HFF-Myc (cell line): ENCODE data around the gene CNTNAP3.
"Not testable (repeated sequence)": the region's sequence is repeated elsewhere in the genome, so short reads cannot be mapped to it uniquely, and the experiment has no call there.

Experiments used
- DNase-seq: peaks from one replicate; pipeline ENCODE4 v3.0.0-alpha.2; 2011; ENCODE audit warnings: low read depth; ENCODE audit errors: extremely low read depth
- H3K4me3 ChIP-seq: replicated peaks from 2 replicates; pipeline ENCODE4 v1.5.1; 2011; ENCODE audit warnings: low read depth, mild to moderate bottlenecking, control low read depth, low read length

Gene CNTNAP3

DNA sequence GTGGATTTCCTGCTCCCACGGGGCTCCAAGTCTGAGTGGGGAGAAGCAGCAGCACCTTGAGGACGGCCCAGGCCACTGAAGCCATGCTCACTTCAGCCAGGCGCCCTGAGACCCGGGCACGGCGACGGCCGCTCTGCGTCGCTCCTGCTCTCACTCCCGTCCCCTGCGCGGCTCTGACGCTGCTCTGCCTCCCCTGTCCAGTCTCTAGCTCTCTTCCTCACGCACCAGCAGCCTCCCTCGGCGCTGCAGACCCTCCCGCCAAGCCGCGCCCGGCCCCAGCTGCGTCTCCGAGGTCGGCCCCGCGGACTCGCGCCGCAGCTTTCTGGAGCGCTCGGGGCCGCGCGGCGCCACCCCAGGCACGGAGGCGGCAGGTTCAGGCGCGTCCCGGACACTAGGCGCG lies at the start of gene CNTNAP3:
Gene CNTNAP3, minus strand, starts transcription at position 188 of the 400 bp plus-strand sequence. Its CDS starts 103 bp downstream, at position 85.
- not testable (repeated sequence) for H3K4me3 ChIP-seq, DNase-seq

DNA sequence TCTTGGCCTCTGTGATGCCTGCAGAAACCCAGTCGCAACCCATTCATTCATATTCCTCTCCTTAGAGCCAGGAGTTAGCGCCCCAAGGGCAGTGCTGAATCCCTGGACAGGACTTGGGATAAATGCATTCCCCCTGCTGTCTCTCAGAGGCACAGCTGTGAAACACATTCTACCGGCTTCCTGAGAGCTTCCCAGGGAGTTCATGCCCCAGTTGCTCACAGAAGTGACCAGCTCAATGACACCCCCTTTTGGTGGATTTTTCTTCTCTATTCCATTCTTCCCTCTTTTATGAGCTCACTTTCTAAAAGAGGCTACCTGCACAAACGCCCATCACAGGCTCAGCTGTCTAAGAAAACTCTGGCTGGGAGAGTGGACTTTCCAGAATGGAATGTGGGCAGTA lies 8.0 kb downstream of the CNTNAP3 start:
- H3K4me3 ChIP-seq, DNase-seq: not testable (repeated sequence)

DNA sequence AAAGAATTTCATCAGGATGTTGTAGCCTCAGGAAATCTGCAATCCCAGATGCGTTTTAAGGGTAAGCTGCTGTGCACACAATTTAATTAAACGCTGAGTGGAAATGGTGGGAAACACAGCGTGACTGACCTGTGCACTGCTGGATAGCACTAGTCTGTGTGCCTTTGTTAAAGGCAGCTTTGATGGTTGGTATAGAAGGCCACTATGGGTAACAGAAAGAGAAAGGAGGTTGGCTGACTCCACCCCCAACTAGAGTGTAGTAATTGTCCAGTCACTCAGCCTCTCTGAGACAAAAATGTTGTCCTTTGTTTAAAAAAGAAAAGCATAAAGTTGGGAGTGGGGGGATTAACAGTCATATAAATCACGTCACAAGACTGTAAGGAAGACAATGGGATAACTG lies 45.5 kb downstream of the CNTNAP3 start:
- DNase-seq, H3K4me3 ChIP-seq: not testable (repeated sequence)

DNA sequence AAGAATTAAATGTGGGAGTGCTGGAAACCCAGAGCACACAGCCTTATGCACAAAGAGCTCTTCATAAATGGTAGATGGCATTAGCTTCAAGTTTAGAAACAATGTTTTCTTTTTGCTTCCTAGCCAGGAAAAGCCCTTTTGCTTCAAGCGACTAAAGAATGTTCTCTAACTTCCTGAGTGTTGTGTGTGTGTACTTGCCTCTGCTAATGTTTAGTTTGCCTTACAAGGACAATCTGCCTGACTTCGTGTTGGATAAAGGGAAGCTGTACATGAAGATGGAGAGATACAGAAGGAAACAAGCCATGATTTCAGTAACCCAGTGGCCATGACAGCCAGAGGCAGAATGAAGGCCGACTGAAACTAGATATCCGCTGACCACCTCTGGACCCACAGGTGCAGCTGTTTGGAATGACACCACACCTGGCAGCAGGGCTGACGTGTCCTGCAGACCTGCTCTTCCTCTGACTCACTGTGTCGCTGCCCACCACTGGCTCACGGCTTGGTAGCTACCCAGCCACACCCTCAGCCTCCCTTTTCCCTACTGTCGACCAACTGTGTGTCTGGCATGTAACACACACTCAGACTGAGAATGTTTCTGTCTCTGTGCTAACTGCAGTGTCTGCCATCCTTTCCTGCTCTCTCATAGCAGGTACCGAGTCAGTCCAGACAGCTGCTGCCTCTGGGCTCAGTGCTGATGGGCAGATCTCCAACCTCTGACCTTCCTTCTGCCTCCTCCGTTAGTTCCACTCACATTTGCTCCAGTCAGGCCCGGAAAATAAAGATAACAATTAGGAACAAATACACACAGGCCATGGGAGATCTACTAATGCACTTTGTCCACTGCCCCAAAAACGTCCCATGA lies 55.6 kb downstream of the CNTNAP3 start:
- not testable (repeated sequence) for H3K4me3 ChIP-seq, DNase-seq

DNA sequence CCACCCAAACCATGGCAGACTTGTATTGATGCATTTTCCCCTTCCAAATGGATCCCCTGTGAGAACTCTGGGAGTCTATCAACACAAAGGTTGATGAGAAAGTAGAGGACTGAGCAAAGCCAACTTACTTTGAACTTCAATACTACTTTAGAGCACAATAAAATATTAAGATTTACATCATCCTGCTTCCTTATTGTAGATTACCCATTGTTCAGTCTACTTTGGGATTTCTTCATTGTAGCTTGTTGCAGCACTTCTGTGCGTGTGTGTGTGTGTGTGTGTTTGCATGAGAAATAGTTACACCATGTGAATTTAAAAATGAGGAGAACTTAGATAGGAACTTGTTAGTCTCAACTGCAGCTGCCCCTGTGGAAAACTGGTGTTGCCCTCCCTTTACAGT lies 72.0 kb downstream of the CNTNAP3 start:
- DNase-seq, H3K4me3 ChIP-seq: not testable (repeated sequence)

DNA sequence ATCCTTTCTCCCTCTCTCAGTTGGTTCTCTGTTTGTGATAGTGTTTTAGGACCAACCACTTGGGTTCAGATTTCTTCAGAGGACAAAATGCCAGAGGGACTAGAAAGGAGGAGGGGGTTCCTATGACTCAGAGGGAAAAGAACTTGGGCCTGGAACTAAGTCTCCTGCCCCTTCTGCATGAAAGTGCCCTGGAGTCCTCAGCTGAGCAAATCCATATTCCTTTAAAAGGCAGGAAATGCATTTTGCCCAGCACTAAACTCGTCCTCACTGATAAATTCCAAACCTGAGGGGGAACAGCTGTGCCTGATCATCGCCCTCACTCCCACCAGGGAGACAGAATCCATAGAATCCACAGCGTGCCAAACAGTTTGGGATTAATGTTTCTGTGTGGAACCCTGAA lies 78.2 kb downstream of the CNTNAP3 start:
- H3K4me3 ChIP-seq, DNase-seq: not testable (repeated sequence)

DNA sequence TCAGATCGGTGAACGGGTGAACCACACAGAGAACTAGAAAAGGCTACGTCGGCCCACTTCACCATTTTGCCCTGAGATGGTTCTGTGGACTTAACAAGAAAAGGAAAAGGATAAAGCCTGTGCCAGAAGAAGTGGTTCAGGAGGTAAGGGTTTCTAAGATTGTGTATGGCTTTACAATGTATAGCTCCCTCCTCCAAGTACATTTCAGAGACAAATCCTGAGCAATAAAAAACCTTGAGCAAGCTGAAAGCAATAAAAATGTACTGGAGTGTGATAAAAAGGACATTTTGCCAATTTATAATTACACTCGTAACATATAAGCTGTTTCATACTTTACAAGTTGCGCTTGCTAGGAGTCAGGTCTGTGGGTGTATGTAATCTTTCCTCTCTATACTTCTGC lies 81.3 kb downstream of the CNTNAP3 start:
- H3K4me3 ChIP-seq, DNase-seq: not testable (repeated sequence)

DNA sequence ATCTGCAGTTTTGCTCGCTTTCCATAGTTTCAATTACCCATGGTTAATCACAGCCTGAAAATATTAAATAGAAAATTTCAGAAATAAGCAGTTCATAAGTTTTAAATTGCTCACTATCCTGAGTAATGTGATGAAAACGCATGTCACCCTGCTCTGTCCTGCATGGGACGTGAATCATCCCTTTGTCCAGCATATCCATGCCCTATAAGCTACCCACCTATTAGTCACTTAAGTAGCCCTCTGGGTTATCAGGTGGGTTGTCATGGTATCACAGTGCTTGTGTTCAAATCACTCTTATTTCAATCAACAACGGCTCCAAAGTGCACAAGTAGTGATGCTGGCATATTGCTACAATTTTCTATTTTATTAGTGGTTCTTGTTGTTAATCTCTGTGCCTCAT lies 82.1 kb downstream of the CNTNAP3 start:
- H3K4me3 ChIP-seq, DNase-seq: not testable (repeated sequence)

DNA sequence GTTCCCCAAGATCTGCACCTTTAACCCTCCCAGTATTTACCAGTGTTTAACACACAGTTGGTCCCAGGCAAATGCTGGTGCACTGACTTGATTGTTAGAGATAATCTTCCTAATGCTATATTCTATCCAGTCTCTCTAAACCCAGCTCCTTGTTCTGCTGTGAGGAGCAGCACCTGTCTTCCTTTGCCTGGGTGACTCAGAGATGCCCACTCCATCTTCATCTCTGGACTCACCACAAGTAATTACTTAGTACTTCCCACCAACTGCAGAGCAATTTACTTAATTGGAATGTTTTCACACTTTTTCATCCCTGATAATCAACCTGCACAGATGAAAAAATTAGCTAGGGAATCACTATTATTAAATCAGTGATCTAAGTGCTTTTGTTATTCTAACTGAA lies 87.6 kb downstream of the CNTNAP3 start:
- DNase-seq, H3K4me3 ChIP-seq: not testable (repeated sequence)

DNA sequence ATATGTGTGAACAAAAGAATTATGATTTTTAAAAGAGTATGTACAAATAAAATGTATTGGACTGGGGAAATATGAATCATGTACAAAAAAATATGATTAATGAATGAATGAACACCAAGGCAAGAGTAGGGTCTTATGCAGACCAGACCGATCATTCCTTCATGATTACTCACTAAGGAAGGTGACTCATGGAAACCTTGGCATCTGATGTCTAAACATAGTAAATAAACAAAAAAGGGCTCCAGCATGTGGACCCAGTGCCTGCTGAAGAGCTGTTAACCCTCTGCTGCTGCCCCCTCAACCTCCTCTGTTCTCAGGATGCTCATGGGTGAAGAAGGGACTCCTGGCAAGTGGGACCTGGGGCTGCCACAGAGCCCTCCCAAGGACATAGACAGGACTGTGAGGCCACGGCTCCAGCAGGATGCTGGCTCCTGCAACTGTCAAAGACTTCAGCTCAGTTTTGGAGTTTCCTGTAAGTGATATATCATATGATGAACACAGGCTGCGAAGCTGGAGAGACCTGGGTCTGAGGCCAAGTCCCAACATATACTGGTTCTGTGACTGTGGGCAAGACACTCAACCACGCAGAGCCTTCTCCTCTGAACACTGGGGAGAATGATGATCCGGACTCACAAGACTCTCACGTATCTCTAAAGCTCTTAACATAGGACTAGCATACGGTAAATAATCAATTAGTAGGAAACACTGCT lies 89.8 kb downstream of the CNTNAP3 start:
- not testable (repeated sequence) for DNase-seq, H3K4me3 ChIP-seq

DNA sequence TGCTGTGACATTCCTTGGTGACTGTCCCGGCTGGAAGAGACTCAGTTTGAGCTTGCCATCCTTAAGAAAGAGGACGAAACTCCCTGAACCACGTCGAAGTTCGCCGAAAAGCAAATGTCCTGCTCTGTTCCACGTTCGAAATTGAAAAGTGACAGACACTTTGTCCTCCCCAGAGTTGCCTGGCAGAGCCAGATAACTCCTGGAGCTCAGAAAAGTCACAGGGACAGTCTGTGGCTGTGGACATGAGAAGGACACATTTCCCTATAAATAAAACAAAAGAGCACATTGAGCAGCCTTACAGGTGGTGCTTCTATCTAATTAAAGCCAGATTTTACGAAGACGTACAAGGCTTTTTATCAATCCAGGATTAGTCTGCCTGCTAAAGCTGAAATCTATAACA lies 116.6 kb downstream of the CNTNAP3 start:
- H3K4me3 ChIP-seq, DNase-seq: not testable (repeated sequence)

DNA sequence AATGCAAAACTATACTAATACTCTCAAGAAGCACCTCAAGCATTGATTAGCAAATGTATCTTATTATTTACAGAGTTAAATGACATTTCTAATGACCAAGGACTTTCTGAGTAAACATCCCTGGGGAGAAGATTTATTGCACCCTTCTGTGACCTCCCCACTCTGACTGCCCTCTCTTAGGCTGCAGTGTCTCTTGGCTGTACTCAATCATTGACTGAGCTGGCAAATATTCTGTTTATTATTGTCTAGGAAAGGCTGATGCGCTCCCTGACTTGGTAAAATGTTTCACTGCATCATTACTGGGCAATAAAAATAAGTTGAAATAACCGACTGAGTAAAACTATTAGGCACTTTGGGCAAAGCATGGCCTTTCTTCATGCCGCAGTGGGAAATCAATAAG lies 130.3 kb downstream of the CNTNAP3 start:
- not testable (repeated sequence) for H3K4me3 ChIP-seq, DNase-seq

DNA sequence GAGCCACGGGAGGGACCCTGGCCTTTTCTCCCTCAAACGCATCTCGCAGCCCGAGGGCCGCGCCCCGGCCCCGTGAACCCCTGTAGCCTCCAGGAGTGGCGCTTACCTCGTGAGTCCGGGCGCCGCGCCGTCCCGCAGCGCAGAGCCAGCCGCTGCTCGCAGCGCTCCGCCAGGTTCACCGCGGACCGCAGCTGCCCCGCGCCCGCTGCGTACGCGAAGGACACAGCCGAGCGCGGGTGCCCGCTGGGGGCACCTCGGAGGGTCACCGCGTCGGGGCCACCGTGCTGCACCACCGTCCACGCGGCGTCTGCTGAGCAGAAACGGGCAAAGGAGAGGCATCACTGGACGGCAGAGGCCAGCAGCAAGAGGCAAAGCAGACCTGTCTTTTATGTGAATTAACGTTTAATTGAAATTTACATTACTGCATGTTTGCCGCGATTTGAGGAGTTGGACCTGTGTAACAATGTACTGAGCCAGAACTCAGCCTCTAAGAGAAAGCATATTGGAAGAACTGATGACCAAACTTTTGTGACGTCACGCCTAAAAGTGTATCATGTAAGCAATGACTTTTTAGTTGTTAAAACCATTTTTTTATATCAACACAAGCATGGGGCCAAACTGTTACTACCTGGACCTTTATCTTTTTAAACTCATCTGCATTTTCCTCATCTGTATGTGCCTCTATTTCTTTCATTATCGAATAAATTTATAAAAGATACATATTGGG lies 155.0 kb downstream of the CNTNAP3 start:
- DNase-seq = not testable (repeated sequence)

DNA sequence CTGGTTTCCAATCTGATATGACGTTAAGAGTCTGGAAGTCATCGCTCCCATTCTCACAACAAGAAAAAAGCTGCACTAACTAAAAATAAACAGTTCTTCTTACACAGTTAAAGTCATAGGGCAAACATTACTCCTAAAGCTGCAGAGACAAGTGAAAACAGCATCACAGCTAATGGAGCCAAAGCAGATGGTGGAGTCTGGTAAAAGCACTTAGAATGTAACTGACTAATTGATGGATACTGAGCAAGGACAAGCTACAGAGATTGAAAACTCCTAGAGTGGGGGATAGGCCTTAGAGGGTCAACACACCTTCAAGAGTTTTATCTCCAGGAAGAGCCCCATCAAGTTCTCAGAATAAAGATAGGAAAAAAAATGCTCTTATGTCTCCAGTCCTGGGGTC lies 166.6 kb downstream of the CNTNAP3 start:
- DNase-seq, H3K4me3 ChIP-seq: not testable (repeated sequence)

More for the DNA sequence above, 155.0 kb downstream of the CNTNAP3 start:
- not testable (repeated sequence) for H3K4me3 ChIP-seq

DNA sequence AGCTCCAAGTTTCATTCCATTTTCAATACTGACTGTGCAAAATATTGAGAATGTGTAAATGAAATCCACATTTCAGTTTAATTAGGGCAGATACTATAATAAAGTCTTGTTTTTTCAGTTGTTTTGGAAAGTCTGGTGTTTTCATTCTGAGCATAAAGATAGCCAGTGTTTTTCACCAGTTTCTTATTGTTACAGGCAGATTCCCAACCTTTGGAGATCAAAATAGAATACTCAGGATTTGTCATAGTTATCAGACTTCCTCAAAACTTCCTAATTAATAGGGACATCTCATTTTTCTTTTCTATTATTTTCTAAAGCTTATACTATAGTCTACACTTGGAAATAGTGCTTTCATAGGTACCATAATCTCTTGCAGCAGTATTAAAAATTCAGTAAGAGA lies 176.2 kb downstream of the CNTNAP3 start:
- not testable (repeated sequence) for H3K4me3 ChIP-seq, DNase-seq
